HG03135 (cell line): ENCODE data around the gene FTL.

Experiments
- ATAC-seq: cut with Tn5 transposase; IDR thresholded peaks from one replicate; pipeline ENCODE4 v1.9.1; 2021; ENCODE audit warnings: mild to moderate bottlenecking, moderate library complexity; ENCODE audit not compliant: unreplicated experiment

The FTL gene

DNA sequence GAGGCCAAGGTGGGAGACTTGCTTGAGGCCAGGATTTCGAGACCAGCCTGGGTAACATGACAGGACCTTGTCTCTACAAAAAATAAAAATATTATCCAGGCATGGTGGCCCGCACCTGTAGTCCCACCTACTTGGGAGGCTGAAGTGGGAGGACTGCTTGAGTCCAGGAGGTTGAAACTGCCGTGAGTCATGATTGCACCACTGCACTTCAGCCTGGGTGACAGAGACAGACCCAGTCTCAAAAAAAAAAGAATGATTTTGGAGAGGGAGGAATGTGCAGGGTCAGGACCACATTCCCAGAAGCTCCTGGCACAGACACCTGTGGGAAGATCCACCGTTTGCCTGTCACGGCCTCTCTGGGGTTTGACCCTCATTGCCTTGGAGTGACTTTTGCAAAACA is 19.7 kb upstream of the FTL start:
- ATAC-seq = no peak

DNA sequence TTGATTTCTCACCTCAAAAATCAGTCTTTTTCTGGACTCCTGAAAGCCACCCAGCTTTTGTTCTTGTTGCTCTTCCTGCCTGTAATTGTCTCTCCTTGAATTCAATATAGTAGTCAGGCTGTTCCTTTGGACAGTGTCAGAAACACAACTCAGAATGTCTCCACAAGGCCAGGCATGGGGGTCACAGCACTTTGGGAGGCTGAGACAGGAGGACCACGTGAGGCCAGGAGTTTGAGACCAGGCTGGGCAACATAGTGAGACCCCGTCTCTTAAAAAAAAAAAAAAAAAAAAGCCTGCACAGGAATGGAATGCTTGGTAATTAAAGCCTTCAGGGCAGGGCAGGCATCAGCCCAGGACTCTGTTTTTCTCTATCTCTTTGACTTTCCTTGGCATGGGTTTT is 19.3 kb upstream of the FTL start:
- no peak for ATAC-seq

DNA sequence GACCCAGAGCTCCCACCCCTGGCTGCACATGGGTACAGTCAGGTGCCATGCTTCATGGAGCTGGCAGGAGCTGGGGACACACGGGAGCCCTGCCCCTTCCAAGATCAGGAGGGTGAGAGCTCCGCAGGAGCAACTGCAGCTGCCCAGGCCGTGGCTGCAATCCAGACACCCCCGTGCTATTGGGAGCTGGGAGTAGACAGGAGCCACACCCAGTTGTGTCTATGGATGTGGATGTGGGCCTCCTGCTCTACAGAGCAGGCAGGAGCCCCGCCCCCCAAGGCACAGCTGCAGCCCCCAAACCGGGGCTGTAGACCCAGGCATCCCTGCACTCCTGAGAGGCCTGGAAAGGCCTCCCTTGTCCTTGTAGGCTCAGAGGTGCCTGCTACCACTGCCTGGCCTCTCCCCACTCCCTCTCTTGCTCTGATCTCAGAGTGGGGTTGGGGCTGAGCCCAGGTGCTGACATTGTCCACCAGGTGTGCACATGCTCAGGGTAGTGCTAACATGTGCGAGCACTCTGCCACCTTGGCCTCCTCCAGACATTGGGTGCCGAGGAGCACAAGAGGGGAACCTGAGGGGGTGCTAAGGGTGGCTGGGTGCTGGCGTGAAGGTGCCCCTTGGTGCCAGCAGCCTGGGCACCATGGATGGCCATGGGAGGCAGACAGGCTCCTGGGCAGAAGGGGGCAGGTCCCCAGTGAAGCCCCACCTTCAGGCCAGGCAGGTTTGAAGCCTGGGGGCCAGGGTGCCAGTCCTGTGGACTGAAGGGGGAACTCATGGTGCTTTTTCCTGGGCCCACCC is 18.4 kb upstream of the FTL start:
- ATAC-seq = no peak

DNA sequence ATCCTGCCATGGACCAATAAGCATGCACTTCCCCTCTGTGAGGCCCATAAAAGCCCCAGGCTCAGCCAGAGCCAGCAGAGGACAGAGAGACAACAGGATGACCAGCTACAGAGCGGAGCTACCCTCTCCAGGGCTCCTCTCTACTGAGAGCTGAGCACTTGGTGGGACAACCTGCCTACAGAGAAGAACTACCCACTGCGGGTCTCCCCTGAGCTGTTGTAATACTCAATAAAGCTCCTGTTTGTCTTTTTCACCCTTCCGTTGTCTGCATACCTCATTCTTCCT is 17.9 kb upstream of the FTL start:
- no peak for ATAC-seq

DNA sequence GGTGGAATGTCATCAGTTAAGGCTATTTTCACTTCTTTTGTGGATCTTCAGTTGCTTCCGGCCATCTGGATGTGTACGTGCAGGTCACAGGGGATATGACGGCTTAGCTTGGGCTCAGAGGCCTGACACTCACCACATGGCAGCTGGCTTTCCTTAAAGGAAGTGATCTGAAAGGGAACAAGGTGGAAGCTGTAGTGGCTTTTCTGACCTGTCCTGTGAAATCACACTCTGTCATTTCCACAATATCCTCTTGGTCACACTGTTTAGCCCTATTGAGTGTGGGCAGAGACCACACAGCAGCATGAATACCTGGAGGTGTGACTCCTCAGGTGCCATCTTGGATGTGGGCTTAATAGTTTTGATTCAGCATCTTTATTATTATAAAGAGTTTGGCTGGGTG is 14.9 kb upstream of the FTL start:
- ATAC-seq = no peak

DNA sequence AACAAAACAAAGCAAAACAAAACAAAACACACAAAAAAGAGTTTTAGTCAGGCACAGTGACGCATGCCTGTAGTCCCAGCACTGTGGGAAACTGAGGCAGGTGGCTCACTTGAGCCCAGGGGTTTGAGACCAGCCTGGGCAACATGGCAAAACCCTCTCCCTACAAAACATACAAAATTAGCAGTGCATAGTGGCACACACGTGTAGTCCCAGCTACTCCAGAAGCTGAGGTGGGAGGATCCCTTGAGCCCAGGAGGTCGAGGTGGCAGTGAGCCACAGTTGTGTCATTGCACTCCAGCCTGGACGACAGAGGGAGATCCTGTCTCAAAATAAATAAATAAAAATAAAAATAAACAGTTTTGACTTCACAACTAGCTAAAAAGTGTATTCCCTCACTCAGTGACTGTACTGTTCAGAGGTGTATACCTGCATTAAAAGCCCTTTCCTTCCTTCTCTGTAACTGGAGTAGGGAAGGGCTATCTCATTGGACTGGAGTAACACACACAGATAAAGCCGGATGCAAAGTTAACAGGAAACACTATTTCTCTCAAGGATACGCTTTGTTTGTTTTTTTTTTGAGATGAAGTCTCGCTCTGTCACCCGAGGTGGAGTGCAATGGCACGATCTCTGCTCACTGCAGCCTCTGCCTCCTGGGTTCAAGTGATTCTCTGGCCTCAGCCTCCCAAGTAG is 14.1 kb upstream of the FTL start:
- ATAC-seq = no peak

DNA sequence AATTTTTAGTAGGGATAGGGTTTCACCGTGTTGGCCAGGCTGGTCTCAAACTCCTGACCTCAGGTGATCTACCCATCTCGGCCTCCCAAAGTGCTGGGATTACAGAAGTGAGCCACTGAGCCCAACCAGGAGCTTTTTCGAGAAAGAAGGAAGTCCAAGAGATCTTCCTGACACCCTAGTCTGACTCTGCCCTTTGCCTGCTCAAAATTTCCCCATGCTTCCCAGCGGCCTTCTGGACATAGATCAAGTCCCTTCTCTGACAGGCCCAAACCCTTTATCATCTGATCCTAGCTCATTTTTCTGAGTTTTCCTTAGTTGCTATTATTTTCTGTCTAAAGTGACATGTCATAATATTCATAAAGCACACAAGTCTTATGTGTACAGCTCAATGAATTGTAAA is 12.0 kb upstream of the FTL start:
- no peak for ATAC-seq

DNA sequence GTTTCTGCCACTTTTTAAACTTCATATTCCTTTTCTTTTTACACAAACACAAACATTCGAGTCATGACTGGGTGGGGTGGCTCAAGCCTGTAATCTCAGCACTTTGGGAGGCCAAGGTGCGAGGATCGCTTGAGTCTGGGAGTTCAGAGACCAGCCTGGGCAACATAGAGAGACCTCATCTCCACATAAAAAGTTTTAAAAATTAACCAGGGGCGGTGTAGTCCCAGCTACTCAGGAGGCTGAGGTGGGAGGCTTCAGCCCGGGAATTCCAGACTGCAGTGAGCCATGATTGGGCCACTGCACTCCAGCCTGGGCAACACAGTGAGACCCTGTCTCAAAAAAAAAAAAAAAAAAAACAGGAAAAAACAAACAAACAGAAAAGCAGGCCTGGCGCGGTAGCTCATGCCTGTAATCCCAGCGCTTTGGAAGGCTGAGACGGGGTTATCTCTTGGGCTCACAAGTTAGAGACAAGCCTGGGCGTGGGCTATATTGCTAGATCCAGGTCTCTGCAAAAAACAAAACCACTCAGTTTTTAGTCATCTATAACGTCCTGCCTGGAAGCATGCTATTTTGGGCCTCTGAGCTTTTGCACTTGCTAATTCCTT is 11.0 kb upstream of the FTL start:
- ATAC-seq = no peak

DNA sequence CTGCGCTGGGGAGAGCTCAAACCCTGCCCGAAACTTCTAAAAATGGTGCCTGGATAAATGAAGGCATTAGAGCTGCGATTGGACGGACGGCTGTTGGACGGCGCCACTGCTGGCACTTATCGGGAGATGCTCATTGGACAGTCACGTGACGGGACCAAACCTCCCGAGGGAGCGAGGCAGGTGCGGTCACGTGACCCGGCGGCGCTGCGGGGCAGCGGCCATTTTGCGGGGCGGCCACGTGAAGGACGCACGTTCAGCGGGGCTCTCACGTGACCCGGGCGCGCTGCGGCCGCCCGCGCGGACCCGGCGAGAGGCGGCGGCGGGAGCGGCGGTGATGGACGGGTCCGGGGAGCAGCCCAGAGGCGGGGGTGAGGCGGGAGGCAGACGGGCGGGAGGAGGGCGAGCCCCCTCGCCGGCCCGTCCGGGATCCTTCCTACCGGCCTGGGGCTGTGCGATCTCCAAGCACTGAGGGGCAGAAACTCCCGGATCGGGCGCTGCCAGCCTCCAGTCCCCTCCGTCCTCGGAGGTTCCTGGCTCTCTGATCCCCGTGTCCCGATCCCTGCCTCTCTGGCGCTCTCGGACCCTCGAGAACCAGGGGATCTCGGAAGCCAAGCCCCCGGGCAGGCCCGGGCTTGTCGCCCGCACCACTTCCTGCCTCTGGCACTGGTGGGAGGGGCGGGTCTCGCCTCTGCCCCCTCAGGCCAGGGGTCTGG is 10.4 kb upstream of the FTL start, which contains the start of gene BAX:
BAX (plus strand) TSS at position 281 of the 713 bp plus-strand sequence; CDS start at position 335, 54 bp downstream.
- peak; percentile 80 for ATAC-seq

DNA sequence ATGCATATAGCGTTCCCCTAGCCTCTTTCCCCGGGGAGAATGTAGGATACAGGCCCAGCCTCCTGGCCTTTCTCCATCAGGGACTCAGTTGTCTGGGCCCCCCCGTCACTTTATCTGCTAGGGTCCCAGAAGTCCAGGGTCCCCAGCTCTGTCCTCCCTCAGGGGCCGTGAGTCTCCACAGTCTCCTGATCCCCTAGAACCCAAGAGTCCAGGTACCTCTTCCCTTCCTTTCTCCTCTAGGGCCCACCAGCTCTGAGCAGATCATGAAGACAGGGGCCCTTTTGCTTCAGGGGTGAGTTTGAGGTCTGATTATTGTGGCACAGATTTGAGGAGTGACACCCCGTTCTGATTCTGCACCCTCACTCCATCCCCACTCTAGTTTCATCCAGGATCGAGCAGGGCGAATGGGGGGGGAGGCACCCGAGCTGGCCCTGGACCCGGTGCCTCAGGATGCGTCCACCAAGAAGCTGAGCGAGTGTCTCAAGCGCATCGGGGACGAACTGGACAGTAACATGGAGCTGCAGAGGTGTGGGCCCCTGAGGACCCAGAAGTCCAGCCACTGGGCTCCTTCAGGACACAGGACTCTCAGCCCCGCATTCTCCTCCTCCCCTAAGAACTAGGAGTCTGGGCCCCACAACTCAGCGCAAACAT is 9.7 kb upstream of the FTL start:
- no peak for ATAC-seq

DNA sequence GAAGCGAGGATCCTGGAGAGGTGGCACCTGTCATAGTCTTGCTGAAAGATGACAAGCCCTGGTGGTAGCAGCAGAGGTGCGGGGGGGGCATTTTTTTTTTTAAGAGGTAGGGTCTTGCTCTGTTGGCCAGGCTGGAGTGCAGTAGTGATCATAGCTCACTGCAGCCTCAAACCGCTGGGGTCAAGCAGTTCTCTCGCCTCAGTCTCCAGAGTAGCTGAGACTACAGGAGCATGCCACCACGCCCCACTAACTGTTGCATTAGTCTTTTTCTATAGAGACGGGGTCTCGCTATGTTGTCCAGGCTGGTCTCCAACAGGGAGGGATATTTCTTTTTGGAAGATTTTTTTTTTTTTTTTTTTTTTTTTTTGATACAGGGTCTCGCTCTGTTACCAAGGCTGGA is 7.1 kb upstream of the FTL start:
- ATAC-seq = no peak

DNA sequence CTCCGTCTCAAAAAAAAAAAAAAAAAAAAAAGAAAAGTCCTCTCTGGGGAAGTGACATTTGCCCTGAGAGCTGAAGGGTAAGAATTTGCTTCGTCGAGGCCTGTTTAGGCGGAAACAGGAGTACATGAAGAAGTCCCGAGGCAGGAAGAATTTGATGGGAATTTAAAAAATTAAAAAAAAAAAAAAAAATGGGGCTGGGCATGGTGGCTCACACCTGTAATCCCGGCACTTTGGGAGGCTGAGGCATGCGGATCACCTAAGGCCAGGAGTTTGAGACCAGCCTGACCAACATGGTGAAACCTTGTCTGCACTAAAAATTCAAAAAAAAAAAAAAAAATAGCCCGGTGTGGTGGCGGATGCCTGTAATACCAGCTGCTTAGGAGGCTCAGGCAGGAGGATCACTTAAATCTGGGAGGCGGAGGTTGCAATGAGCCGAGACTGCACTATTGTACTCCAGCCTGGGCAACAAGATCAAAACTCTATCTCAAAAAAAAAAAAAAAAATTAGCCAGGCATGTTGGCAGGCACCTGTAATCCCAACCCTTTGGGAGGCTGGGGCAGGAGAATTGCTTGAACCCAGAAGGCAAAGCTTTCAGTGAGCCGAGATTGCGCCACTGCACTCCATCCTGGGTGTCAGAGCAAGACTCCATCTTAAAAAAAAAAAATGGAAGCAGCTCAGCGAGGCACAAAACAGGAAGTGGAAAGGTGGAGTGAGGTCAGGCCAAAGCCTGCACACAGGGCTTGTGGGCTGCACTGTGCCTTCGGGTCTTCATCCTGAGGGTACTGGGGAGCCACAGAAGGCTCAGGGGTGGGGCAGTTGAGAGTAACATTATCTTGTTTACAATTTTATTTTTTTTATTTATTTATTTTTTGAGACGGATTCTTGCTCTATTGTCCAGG is 5.5 kb upstream of the FTL start:
- no peak for ATAC-seq

DNA sequence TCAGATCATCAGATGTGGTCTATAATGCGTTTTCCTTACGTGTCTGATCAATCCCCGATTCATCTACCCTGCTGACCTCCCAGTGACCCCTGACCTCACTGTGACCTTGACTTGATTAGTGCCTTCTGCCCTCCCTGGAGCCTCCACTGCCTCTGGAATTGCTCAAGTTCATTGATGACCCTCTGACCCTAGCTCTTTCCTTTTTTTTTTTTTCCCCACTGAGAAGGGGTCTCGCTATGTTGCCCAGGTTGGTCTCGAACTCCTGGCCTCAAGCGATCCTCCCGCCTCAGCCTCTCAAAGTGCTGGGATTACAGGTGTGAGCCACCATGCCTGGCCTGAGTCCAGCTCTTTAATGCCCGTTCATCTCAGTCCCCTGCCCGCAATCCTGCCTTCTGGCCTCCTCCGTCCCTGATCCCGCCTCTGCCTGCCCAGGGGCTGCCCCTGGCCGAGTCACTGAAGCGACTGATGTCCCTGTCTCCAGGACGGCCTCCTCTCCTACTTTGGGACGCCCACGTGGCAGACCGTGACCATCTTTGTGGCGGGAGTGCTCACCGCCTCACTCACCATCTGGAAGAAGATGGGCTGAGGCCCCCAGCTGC is 4.0 kb upstream of the FTL start:
- no peak for ATAC-seq

DNA sequence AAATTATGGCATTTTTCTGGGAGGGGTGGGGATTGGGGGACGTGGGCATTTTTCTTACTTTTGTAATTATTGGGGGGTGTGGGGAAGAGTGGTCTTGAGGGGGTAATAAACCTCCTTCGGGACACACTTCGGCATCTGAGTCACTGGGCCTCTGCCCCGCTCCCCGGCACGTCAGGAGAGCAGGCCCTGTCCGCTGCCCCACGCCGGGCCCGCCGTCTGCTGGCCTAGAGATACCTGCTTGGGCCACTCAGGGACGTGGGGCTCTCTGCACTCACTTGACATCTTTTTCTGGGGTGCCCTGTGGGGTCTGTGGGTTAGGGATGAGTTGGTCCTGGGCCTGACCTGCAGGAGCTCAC is 3.5 kb upstream of the FTL start:
- no peak for ATAC-seq

DNA sequence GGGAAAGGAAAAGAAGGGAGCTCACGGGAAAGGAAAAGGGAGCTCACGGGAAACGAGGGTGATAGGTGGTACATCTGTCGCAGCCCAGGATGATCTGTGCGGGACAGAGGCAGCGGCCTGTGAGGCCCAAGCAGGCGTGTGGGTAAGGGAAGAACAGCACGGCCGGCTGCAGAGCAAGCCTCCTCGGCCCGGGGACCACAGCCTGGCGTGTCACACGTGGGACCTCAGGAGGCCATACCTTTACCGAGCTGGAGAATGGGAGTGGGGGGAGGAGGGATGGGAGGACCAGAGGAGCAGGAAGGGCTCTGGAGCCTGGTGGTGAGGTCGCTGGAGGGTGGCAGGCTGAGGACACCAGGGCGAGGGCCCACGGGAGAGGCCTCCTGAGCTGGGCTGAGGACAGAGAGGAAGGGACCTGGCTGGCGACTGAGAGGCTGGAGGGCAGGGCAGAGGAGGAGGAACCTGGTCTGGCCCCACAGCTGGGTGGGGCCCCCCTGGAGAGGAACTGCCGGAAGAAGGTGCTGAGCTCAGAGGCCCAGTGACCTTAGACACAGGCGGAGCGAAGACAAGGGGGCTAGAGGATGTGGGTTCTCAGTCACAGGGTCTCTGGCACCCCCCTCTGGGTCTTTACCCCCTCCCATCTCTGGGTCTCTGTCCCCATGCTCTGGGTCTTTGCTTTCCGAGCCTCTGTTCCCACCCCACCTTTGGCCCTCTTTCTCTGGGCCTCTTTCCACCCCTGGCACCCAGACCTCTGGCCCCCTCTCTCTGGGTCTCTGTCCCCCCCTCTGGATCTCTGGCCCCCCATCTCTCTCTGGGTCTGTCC is 2.9 kb upstream of the FTL start:
- ATAC-seq = peak; percentile 34

DNA sequence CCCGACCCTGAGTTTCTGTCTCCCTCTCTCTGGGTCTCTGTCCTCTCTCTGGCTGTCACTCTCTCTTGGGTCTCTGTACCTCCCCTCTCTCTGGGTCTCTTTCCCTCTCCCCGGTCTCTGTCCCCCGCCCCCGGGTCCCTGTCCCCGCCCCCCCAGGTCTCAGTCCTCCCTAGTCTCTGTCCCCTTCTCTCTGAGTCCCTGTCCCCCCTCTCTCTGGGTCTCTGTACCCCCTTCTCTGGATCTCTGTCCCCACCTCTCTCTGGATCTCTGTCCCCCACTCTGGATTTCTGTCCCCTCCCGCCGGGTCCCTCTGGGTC is 2.3 kb upstream of the FTL start:
- no peak for ATAC-seq

DNA sequence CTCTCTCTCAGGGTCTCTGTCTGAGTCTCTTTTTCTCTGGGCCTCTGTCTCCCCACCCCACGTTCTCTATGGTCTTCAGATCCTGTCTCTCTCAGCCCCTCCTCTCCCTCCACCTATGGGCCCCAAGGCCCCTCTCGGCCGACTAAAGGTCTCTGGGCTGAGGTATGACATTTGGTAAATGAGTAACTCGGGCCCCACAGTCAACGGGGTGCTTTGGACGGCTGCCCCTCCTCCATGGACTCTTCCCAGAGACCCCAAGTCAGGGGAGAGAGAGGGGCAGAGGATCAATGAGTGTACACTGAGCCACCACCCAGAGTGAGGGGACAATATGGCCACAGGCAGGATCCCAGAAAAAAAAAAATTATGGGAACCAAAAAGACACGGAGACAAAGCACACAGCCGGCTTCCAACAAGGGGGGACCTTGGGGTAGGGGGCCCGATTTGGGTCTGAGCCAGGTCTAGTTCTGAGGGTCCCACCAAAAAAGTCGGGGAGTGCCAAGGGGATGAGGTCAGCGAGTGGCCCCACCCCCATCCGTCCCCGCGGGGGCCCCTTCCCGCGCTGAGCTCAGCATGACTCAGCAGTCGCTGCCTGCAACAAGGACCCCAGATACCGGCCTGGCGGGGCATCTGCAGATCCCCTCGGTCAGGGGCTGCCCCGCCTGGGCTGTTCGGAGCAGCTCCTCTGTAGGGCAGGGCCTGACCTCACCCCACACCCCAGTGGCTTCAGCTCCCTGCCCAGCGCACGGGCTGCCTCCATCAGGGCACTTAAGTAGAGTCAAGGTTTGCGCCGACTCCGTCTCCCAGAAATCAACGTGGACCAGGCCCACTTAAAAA is 1.5 kb upstream of the FTL start:
- no peak for ATAC-seq
